Body of pancreas (tissue), 4 donors: Measurements from ENCODE around the gene LHFPL3. TPM values are rescaled to one million over a fixed set of nuclear protein-coding genes. Genes with fewer than 3 reads are reported as not detected.

Experiments used
- ATAC-seq: fragments of 150-250 bp; one replicate; pipeline ENCODE4 v1.9.1; 2016
- DNase-seq, 4 donors: peaks; one replicate each; pipeline ENCODE4 v3.0.0-alpha.2; 2019
- H3K27ac ChIP-seq, 4 donors: fragments of 200-600 bp; sonication (generic); 1 replicate in 3 of 4; 2 replicates in 1 of 4; pipeline versions ENCODE4 v1.5.1 to v1.6.1; 2016 to 2019; ENCODE audit warnings: mild to moderate bottlenecking in 1 of 4, mixed read lengths in 1 of 4, moderate library complexity in 1 of 4
- H3K27me3 ChIP-seq, 2 donors: fragments of 200-600 bp; sonication (generic); one replicate each; pipeline ENCODE4 v1.6.0; 2016; ENCODE audit warnings: mild to moderate bottlenecking in 1 of 2
- H3K36me3 ChIP-seq, 2 donors: fragments of 200-600 bp; sonication (generic); replicated peaks in 1 of 2; 2 replicates each; pipeline ENCODE4 v1.5.1; 2016; ENCODE audit warnings: low read depth in 2 of 2; ENCODE audit not compliant: insufficient read depth in 1 of 2
- H3K4me1 ChIP-seq: fragments of 200-600 bp; sonication (generic); one replicate; pipeline ENCODE4 v1.6.0; 2016
- H3K4me3 ChIP-seq, 2 donors: fragments of 200-600 bp; sonication (generic); 1 replicate in 1 of 2; 2 replicates in 1 of 2; pipeline ENCODE4 v1.5.1; 2016 to 2019
- H3K9me3 ChIP-seq, 3 donors: fragments of 200-600 bp; sonication (generic); 1 replicate in 2 of 3; 2 replicates in 1 of 3; pipeline ENCODE4 v1.5.1; 2016
- CTCF ChIP-seq, 7 experiments: fragments of 450-650 bp in 4 of 7; fragments of 200-600 bp in 3 of 7; sonication (generic) in 3 of 7; IDR thresholded peaks; one replicate each; pipeline ENCODE4 v1.5.1; 2016 to 2019; ENCODE audit warnings: antibody characterized with exemption in 7 of 7
- POLR2A ChIP-seq, 3 donors: fragments of 450-650 bp; IDR thresholded peaks; one replicate each; pipeline ENCODE4 v1.6.1; 2016; ENCODE audit warnings: antibody characterized with exemption in 3 of 3, mild to moderate bottlenecking in 2 of 3
- WGBS, 2 donors: methylation state at CpG; one replicate each; pipeline ENCODE4 v1.1.5; 2017; 5-methylcytosine and 5-hydroxymethylcytosine counted together
- intact Hi-C: fragments of 100-400 bp; cut with DNase I; formaldehyde crosslinking; loops from one replicate; pipeline ENCODE4 v1.15.1; 2023
- total RNA-seq, 2 donors: library from RNA; depleted of rRNA; stranded (reverse); fragments of >200 nt; gene quantifications; one replicate each; pipeline ENCODE4 v1.1.0, GENCODE V29; 2016

Gene LHFPL3
- total RNA-seq, 2 donors from 2014 or later: not detected

GRCh38 chr7:104382616-104383015, 54.2 kb downstream of the LHFPL3 start:
- H3K36me3 ChIP-seq: no peaks in the 10 kb centered on the region
- DNase-seq (no peak), ATAC-seq (no peak)
- H3K27ac ChIP-seq: no peak overlapping the region
- no peaks in the 10 kb centered on the region for H3K4me1 ChIP-seq
- 83 to 94% methylated on average over 4 of the region's 4 CpGs for WGBS, 2 donors
- TF ChIP-seq POLR2A (IDR thresholded peaks at IDR 0.05) (no peak), CTCF (IDR thresholded peaks at IDR 0.05) (no peak)
- intact Hi-C loops: no loop called here
- H3K9me3 ChIP-seq: peaks cover 0 to 6% (median 0%) of the 10 kb centered on the region in 3 donors
- no peak overlapping the region for H3K4me3 ChIP-seq
- no peaks in the 10 kb centered on the region for H3K27me3 ChIP-seq

DNA sequence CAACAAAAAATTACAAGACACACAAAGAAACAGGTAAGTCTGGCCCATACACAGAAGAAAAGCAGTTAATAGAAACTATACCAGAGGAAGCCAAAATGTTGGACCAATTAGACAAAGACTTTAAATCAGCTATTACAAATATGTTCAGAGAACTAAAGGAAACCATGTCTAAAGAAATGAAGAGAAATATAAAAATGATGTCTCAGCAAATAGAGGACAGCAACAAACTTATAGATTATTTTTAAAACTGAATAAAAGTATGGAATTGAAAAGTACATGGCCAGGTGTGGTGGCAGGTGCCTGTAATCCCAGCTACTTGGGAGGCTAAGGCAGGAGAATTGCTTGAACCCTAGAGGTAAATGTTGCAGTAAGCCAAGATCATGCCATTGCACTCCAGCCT, 58.5 kb downstream of the LHFPL3 start:
- intact Hi-C loops: no loop called here
- no peak overlapping the region for H3K27ac ChIP-seq
- peaks cover 0 to 10% (median 0%) of the 10 kb centered on the region in 3 donors for H3K9me3 ChIP-seq
- ATAC-seq: no peak
- DNase-seq: no peak
- H3K36me3 ChIP-seq: no peaks in the 10 kb centered on the region
- H3K27me3 ChIP-seq: no peaks in the 10 kb centered on the region
- TF ChIP-seq POLR2A (IDR thresholded peaks at IDR 0.05) (no peak), CTCF (IDR thresholded peaks at IDR 0.05) (no peak)
- H3K4me3 ChIP-seq: no peak overlapping the region
- no peaks in the 10 kb centered on the region for H3K4me1 ChIP-seq

- no peak overlapping the region for H3K4me3 ChIP-seq
- H3K27me3 ChIP-seq: no peaks in the 10 kb centered on the region
- intact Hi-C loops: no loop called here
- ATAC-seq: no peak
- H3K36me3 ChIP-seq: no peaks in the 10 kb centered on the region
- no peaks in the 10 kb centered on the region for H3K4me1 ChIP-seq
- H3K27ac ChIP-seq: no peak overlapping the region
- peaks cover 0 to 10% (median 0%) of the 10 kb centered on the region in 3 donors for H3K9me3 ChIP-seq
- WGBS, 2 donors: 44 to 64% methylated on average over 3 of the region's 3 CpGs
- no peak for DNase-seq
- TF ChIP-seq CTCF (IDR thresholded peaks at IDR 0.05): no peak
- TF ChIP-seq POLR2A (IDR thresholded peaks at IDR 0.05): no peak
Observed at GRCh38 chr7:104388222-104388621, 59.8 kb downstream of the LHFPL3 start.

DNA sequence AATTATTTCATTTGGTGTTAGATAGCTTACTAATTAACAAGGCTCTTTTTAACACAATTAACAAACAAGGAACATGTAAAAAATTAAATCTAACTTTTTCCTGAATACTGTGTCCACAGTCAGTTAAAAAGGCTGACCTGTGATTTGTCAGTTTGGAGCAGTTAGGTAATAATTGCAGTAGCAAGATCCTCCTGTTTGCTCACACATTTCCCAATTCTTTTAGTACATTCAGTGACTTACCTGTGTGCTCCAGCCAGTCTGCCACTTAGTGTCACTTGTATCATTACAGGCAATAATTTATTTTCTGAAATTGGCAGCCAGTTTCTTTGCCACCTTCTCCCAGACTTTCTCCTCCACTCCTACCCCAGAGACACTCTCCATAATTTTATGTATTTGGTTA, 66.8 kb downstream of the LHFPL3 start:
- DNase-seq (no peak), ATAC-seq (no peak)
- Histone ChIP-seq H3K27ac (no peak overlapping the region), H3K4me3 (no peak overlapping the region), H3K9me3 (no peaks in the 10 kb centered on the region), H3K27me3 (no peaks in the 10 kb centered on the region), H3K36me3 (no peaks in the 10 kb centered on the region), H3K4me1 (no peaks in the 10 kb centered on the region)
- intact Hi-C loops: no loop called here
- TF ChIP-seq POLR2A (IDR thresholded peaks at IDR 0.05) (no peak), CTCF (IDR thresholded peaks at IDR 0.05) (no peak)

- Histone ChIP-seq H3K4me1 (no peaks in the 10 kb centered on the region), H3K36me3 (no peaks in the 10 kb centered on the region), H3K27me3 (no peaks in the 10 kb centered on the region), H3K9me3 (no peaks in the 10 kb centered on the region), H3K4me3 (no peak overlapping the region), H3K27ac (no peak overlapping the region)
- ATAC-seq: no peak
- no peak for DNase-seq
- TF ChIP-seq CTCF (IDR thresholded peaks at IDR 0.05) (no peak), POLR2A (IDR thresholded peaks at IDR 0.05) (no peak)
- intact Hi-C loops: no loop called here
- WGBS, 2 donors: 28 to 30% methylated on average over 4 of the region's 4 CpGs
Observed at GRCh38 chr7:104397442-104397841, 69.0 kb downstream of the LHFPL3 start.
